Gastroesophageal sphincter (tissue), 3 donors: ENCODE measurements around the gene MBOAT7.
"Not testable (repeated sequence)": the region's sequence is repeated elsewhere in the genome, so short reads cannot be mapped to it uniquely, and the experiment has no call there.

ENCODE experiments used
- EP300 ChIP-seq: sonication (generic); formaldehyde crosslinking; IDR thresholded peaks from one replicate; pipeline ENCODE4 v1.6.1; 2017; ENCODE audit warnings: antibody characterized with exemption, mild to moderate bottlenecking
- POLR2A ChIP-seq, 2 donors: fragments of 450-650 bp; IDR thresholded peaks; one replicate each; pipeline ENCODE4 v1.6.1; 2017; ENCODE audit warnings: antibody characterized with exemption in 2 of 2, mild to moderate bottlenecking in 2 of 2, moderate library complexity in 1 of 2
- POLR2AphosphoS5 ChIP-seq: sonication (generic); formaldehyde crosslinking; IDR thresholded peaks from one replicate; pipeline ENCODE4 v1.6.1; 2017; ENCODE audit warnings: antibody characterized with exemption
- TF ChIP-seq, protein P1 (sequence below), 4 experiments: fragments of 200-600 bp in 2 of 4; fragments of 450-650 bp in 2 of 4; sonication (generic) in 1 of 4; IDR thresholded peaks; one replicate each; pipeline ENCODE4 v1.5.1; 2017 to 2019; ENCODE audit warnings: antibody characterized with exemption in 4 of 4, mild to moderate bottlenecking in 2 of 4, moderate library complexity in 2 of 4

DNA sequence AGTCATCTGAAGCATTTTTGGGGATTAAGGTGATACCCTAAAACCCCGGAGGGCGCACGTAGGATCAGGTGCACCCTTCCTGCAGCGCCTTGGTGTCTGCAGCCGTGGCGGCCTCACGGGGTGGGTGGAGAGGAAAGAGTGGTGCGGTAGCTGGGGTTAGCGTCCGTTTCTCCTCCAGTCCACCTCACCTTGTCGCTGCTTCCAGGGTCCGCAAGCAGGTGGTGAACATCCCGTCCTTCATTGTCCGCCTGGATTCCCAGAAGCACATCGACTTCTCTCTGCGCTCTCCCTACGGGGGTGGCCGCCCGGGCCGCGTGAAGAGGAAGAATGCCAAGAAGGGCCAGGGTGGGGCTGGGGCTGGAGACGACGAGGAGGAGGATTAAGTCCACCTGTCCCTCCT is 17.8 kb upstream of the MBOAT7 start:
- TF ChIP-seq, protein P1, sequence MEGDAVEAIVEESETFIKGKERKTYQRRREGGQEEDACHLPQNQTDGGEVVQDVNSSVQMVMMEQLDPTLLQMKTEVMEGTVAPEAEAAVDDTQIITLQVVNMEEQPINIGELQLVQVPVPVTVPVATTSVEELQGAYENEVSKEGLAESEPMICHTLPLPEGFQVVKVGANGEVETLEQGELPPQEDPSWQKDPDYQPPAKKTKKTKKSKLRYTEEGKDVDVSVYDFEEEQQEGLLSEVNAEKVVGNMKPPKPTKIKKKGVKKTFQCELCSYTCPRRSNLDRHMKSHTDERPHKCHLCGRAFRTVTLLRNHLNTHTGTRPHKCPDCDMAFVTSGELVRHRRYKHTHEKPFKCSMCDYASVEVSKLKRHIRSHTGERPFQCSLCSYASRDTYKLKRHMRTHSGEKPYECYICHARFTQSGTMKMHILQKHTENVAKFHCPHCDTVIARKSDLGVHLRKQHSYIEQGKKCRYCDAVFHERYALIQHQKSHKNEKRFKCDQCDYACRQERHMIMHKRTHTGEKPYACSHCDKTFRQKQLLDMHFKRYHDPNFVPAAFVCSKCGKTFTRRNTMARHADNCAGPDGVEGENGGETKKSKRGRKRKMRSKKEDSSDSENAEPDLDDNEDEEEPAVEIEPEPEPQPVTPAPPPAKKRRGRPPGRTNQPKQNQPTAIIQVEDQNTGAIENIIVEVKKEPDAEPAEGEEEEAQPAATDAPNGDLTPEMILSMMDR (IDR thresholded peaks at IDR 0.05): not testable (repeated sequence)
- TF ChIP-seq EP300; POLR2A (IDR thresholded peaks at IDR 0.05); POLR2AphosphoS5: not testable (repeated sequence)
